Raji (cell line): ENCODE measurements around the gene SLC7A9.

Experiments used
- POLR2A ChIP-seq: IDR thresholded peaks from 2 replicates; pipeline ENCODE4 v1.6.1; 2011; ENCODE audit warnings: low read depth, low read length, control low read depth; ENCODE audit not compliant: insufficient read depth

The SLC7A9 gene

DNA sequence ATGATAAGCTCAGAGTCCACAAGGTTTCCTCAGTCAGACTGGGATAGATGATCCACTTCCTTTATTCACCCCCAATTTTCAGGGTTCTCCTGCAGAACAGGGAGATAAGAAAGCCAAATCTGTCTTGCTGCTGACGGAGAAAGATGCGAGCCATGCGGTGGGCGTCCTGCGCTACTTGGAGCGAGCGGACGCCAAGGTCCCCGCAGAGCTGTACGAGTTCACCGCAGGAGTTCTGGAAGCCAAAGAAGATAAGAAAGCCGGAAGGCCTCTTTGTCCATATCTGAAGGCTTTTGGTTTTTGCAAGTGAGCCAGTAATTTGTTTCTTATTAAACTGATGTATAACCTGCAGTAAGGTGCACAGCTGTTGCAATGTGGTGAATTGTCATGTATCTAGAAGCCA lies 66.7 kb downstream of the SLC7A9 start:
- TF ChIP-seq POLR2A = no peak

DNA sequence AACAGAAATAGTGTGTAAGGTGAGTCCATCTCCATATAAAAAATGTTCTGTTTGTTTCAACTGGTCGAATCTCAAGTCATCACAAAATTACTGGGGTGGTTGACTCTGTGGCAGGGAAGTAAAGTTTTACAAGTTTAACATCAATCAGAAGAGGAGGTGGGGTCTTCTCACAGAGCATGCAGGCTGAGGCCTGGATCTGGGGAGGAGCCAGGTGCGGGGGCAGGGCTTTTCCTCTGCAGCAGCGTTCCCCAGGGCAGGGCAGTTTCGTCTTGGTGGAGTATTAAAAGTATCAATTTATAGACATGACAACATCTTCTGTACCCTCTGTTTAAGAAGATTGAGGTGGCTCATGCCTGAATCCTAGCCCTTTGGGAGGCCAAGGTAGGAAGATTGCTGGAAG lies 68.8 kb downstream of the SLC7A9 start:
- TF ChIP-seq POLR2A = no peak

DNA sequence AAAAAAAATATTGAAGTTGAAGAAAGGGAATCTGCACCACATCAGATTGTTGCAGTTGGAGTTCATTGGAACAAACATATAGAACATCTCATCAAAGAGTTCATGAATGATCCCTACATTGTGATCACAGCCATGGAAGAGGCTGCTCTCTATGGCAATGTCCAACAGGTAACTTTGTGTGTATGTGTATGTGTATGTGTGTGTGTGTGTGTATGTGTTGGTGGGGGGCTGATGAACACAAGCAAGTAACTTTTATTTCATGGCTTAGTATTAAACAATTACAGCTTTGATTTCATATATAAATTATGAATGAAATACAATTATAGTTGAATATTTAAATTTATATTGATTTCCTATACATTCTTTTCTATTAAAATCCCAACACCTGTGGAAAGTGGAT lies 69.4 kb downstream of the SLC7A9 start:
- no peak for TF ChIP-seq POLR2A

DNA sequence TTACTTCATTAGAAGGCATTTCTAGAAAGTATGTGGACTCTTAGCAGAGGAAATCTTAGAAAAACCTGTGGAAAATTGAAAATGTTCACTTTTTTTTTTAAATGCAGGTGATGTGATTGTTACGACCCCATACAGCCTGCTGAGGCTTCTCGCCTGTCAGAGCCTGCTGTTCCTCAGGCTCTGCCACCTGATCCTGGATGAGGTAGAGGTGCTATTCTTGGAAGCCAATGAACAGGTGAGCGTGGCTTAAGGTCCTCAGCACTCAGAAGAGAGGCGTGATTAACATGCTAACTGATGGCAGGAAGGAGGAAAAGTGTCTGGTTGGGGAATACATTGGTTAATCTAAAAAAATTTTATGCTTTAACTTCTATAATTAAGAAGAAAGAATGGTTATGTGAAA lies 71.4 kb downstream of the SLC7A9 start:
- no peak for TF ChIP-seq POLR2A

DNA sequence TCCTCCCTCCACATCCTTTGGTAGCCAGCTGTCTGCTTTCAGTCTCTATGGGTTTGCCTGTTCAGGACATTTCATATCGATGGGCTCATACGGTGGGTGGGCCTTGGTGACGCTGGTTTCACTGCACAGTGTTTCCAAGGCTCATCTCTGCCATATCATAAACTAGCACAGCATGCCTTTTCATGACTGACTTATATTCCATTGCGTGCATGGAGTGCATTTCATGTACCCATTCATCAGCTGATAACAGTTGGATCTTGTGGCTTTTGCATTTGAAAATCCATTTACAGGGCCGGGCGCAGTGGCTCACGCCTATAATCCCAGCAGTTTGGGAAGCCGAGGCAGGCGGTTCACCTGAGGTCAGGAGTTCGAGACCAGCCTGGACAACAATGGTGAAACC lies 80.1 kb downstream of the SLC7A9 start:
- TF ChIP-seq POLR2A = no peak

DNA sequence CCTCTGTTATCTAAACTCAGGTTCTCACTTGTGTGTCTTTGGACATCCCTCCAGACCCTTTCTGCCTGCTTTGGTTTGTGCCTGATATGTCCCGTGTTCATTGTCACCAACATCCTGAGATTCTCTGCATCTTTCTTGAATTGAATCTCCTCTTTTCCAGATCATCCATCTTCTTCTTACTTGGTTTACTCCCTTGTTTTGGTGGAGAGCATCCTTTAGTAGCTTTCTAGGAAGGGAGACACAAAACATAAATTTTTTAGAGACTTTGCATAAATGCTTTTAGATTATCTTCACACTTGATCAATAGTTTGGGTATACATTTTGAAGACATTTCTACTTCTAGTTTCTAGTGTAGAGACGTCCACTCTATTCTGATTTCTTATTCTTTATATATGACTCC lies 88.3 kb downstream of the SLC7A9 start:
- TF ChIP-seq POLR2A = no peak
